H9 (cell line): ENCODE data around the gene SLITRK6. TPM values are rescaled to one million over a fixed set of nuclear protein-coding genes. Genes with fewer than 3 reads are reported as not detected.

Experiments
- DNase-seq: peaks from one replicate; pipeline ENCODE4 v3.0.0-alpha.2; 2017
- H2AFZ ChIP-seq: one replicate; pipeline ENCODE4 v1.6.1; 2013; ENCODE audit warnings: mild to moderate bottlenecking, low read length, control low read depth, moderate library complexity
- H2AK5ac ChIP-seq: 2 replicates; pipeline ENCODE4 v1.6.1; 2013; ENCODE audit warnings: low read length, control low read depth, mixed read lengths; ENCODE audit not compliant: insufficient read length
- H2BK120ac ChIP-seq: one replicate; pipeline ENCODE4 v1.6.1; 2013; ENCODE audit warnings: low read depth, mild to moderate bottlenecking, low read length, control low read depth, inconsistent platforms; ENCODE audit not compliant: poor library complexity, severe bottlenecking
- H2BK12ac ChIP-seq: 2 replicates; pipeline ENCODE4 v1.6.1; 2013; ENCODE audit warnings: low read length, control low read depth, mixed read lengths, low read depth; ENCODE audit not compliant: insufficient read length
- H2BK15ac ChIP-seq: 2 replicates; pipeline ENCODE4 v1.6.1; 2013; ENCODE audit warnings: low read depth, low read length, control low read depth
- H2BK20ac ChIP-seq: one replicate; pipeline ENCODE4 v1.6.1; 2013; ENCODE audit warnings: low read depth, mild to moderate bottlenecking, low read length, control low read depth, inconsistent platforms; ENCODE audit not compliant: poor library complexity, severe bottlenecking
- H2BK5ac ChIP-seq: 2 replicates; pipeline ENCODE4 v1.6.1; 2013; ENCODE audit warnings: low read length, control low read depth, mixed read lengths; ENCODE audit not compliant: insufficient read length
- H3K14ac ChIP-seq: 2 replicates; pipeline ENCODE4 v1.6.1; 2013; ENCODE audit warnings: low read length, control low read depth; ENCODE audit not compliant: insufficient read depth
- H3K18ac ChIP-seq: 2 replicates; pipeline ENCODE4 v1.6.1; 2013; ENCODE audit warnings: low read depth, mild to moderate bottlenecking, mixed read lengths, low read length, control low read depth; ENCODE audit not compliant: insufficient read length
- H3K23ac ChIP-seq: 2 replicates; pipeline ENCODE4 v1.6.1; 2013; ENCODE audit warnings: low read length, control low read depth, mixed read lengths, low read depth; ENCODE audit not compliant: insufficient read length
- H3K23me2 ChIP-seq: 2 replicates; pipeline ENCODE4 v1.6.1; 2013; ENCODE audit warnings: low read depth, mild to moderate bottlenecking, mixed read lengths, low read length, control low read depth; ENCODE audit not compliant: insufficient read length, poor library complexity, severe bottlenecking
- H3K27ac ChIP-seq: 2 replicates; pipeline ENCODE4 v1.5.1; 2013; ENCODE audit warnings: low read length, control low read depth, mixed read lengths, low read depth; ENCODE audit not compliant: insufficient read length
- H3K27me3 ChIP-seq: 2 replicates; pipeline ENCODE4 v1.6.1; 2013; ENCODE audit warnings: low read length, control low read depth, inconsistent platforms; ENCODE audit not compliant: insufficient read depth
- H3K4ac ChIP-seq: 2 replicates; pipeline ENCODE4 v1.6.1; 2013; ENCODE audit warnings: low read depth, mild to moderate bottlenecking, control low read depth, inconsistent platforms, low read length, moderate library complexity
- H3K4me1 ChIP-seq: 2 replicates; pipeline ENCODE4 v1.6.1; 2013; ENCODE audit warnings: low read length, control low read depth, inconsistent platforms; ENCODE audit not compliant: insufficient read depth
- H3K4me2 ChIP-seq: 2 replicates; pipeline ENCODE4 v1.6.1; 2013; ENCODE audit warnings: low read length, control low read depth, mixed read lengths; ENCODE audit not compliant: insufficient read length, insufficient read depth
- H3K56ac ChIP-seq: 2 replicates; pipeline ENCODE4 v1.6.1; 2013; ENCODE audit warnings: low read depth, mild to moderate bottlenecking, mixed read lengths, low read length, control low read depth; ENCODE audit not compliant: insufficient read length
- H3K79me1 ChIP-seq: 2 replicates; pipeline ENCODE4 v1.6.1; 2013; ENCODE audit warnings: low read depth, mild to moderate bottlenecking, moderate library complexity, low read length, control low read depth, inconsistent platforms; ENCODE audit not compliant: insufficient read depth, poor library complexity, severe bottlenecking
- H3K79me2 ChIP-seq: 2 replicates; pipeline ENCODE4 v1.6.1; 2013; ENCODE audit warnings: low read length, control low read depth, inconsistent platforms; ENCODE audit not compliant: insufficient read depth
- H3K9ac ChIP-seq: 2 replicates; pipeline ENCODE4 v1.6.1; 2013; ENCODE audit warnings: low read length, control low read depth, mixed read lengths; ENCODE audit not compliant: insufficient read length; ENCODE audit errors: extremely low read depth
- H3K9me3 ChIP-seq: one replicate; pipeline ENCODE4 v1.6.1; 2013; ENCODE audit warnings: low read depth, low read length, inconsistent platforms; ENCODE audit not compliant: control insufficient read depth
- H3T11ph ChIP-seq: one replicate; pipeline ENCODE4 v1.6.1; 2013; ENCODE audit warnings: mild to moderate bottlenecking, low read length, control low read depth, inconsistent platforms
- H4K20me1 ChIP-seq: one replicate; pipeline ENCODE4 v1.6.1; 2013; ENCODE audit not compliant: control insufficient read depth, insufficient read length, insufficient read depth
- H4K5ac ChIP-seq: 2 replicates; pipeline ENCODE4 v1.6.1; 2013; ENCODE audit warnings: low read depth, mild to moderate bottlenecking, mixed read lengths, low read length, control low read depth; ENCODE audit not compliant: insufficient read length
- H4K8ac ChIP-seq: replicated peaks from 2 replicates; pipeline ENCODE4 v1.6.1; 2013; ENCODE audit warnings: low read length, control low read depth, mixed read lengths, low read depth; ENCODE audit not compliant: insufficient read length
- H4K91ac ChIP-seq: 2 replicates; pipeline ENCODE4 v1.6.1; 2013; ENCODE audit warnings: low read depth, mild to moderate bottlenecking, moderate library complexity, mixed read lengths, low read length, control low read depth; ENCODE audit not compliant: insufficient read length
- H3K27ac Mint-ChIP-seq, 3 experiments: 2 replicates in 2 of 3; 3 replicates in 1 of 3; pipeline ENCODE4 v1.8.0; 2020 to 2021; ENCODE audit warnings: mixed read lengths in 3 of 3, mild to moderate bottlenecking in 1 of 3, moderate library complexity in 1 of 3
- H3K27me3 Mint-ChIP-seq: 2 replicates; pipeline ENCODE4 v1.8.0; 2021; ENCODE audit warnings: low read depth, mild to moderate bottlenecking, moderate library complexity, mixed read lengths
- H3K36me3 Mint-ChIP-seq, 3 experiments: 2 replicates in 2 of 3; 3 replicates in 1 of 3; pipeline ENCODE4 v1.8.0; 2020 to 2021; ENCODE audit warnings: low read depth in 3 of 3, mixed read lengths in 3 of 3; ENCODE audit not compliant: insufficient read depth in 1 of 3
- H3K4me1 Mint-ChIP-seq, 2 experiments: 2 replicates each; pipeline ENCODE4 v1.8.0; 2020; ENCODE audit warnings: mixed read lengths in 2 of 2
- H3K4me3 Mint-ChIP-seq, 2 experiments: 2 replicates in 1 of 2; 3 replicates in 1 of 2; pipeline ENCODE4 v1.8.0; 2020 to 2021; ENCODE audit warnings: mild to moderate bottlenecking in 2 of 2, mixed read lengths in 2 of 2, moderate library complexity in 1 of 2
- H3K9me3 Mint-ChIP-seq, 2 experiments: 2 replicates in 1 of 2; 3 replicates in 1 of 2; pipeline ENCODE4 v1.8.0; 2020; ENCODE audit warnings: mild to moderate bottlenecking in 2 of 2, mixed read lengths in 2 of 2, moderate library complexity in 1 of 2
- total RNA-seq: library from RNA; stranded (reverse); gene quantifications from 2 replicates; pipeline ENCODE4 v1.2.1, GENCODE V29; 2021
- TF ChIP-seq, protein P1 (sequence below): fragments of 200-600 bp; sonication (generic); conservative IDR thresholded peaks from 3 replicates; pipeline ENCODE4 v1.8.0; 2021; ENCODE audit warnings: antibody characterized with exemption, mild to moderate bottlenecking

SLITRK6 gene
- total RNA-seq, 1 experiment from 2014 or later: not detected

DNA sequence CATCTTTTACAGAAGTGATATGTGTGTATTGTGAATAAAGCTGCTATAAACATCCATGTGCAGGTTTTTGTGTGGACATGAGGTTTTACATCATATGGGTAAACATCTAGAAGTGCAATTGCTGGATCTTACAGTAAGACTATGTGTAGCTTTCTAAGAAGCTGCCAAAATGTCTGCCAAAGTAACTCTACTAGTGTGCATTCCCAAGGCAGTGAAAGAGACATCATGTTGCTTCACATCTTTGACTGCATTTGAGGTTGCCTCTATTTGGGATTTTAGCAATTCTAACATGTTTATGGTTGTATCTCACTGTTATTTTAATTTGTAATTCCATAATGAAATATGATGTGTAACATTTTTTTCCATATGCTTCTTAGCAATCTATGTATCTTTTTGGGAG lies 30.3 kb downstream of the SLITRK6 start:
- no peaks in the 10 kb centered on the region for H3K79me1 ChIP-seq
- H3K27me3 ChIP-seq: no peaks in the 10 kb centered on the region
- H4K20me1 ChIP-seq: no peaks in the 10 kb centered on the region
- H3K9me3 ChIP-seq: no peaks in the 10 kb centered on the region
- no peak overlapping the region for H4K8ac ChIP-seq
- Mint-ChIP-seq H3K36me3 (peaks cover 0 to 2% (median 2%) of the 10 kb centered on the region in 3 experiments; a peak in 4 of 7 replicates), H3K4me3 (no peak overlapping the region), H3K27ac (no peak overlapping the region), H3K27me3 (no peaks in the 10 kb centered on the region), H3K9me3 (peaks cover 1 to 2% of the 10 kb centered on the region in 2 experiments; a peak in 3 of 5 replicates), H3K4me1 (no peaks in the 10 kb centered on the region)
- TF ChIP-seq, protein P1, sequence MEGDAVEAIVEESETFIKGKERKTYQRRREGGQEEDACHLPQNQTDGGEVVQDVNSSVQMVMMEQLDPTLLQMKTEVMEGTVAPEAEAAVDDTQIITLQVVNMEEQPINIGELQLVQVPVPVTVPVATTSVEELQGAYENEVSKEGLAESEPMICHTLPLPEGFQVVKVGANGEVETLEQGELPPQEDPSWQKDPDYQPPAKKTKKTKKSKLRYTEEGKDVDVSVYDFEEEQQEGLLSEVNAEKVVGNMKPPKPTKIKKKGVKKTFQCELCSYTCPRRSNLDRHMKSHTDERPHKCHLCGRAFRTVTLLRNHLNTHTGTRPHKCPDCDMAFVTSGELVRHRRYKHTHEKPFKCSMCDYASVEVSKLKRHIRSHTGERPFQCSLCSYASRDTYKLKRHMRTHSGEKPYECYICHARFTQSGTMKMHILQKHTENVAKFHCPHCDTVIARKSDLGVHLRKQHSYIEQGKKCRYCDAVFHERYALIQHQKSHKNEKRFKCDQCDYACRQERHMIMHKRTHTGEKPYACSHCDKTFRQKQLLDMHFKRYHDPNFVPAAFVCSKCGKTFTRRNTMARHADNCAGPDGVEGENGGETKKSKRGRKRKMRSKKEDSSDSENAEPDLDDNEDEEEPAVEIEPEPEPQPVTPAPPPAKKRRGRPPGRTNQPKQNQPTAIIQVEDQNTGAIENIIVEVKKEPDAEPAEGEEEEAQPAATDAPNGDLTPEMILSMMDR: no peak
- H2BK12ac ChIP-seq: no peak overlapping the region
- H3K9ac ChIP-seq: no peak overlapping the region
- no peak overlapping the region for H4K91ac ChIP-seq
- H2BK15ac ChIP-seq: no peak overlapping the region
- H3K23me2 ChIP-seq: no peaks in the 10 kb centered on the region
- no peak for DNase-seq
- H3K56ac ChIP-seq: no peak overlapping the region
- no peak overlapping the region for H2BK120ac ChIP-seq
- no peak overlapping the region for H2BK20ac ChIP-seq
- H3K14ac ChIP-seq: no peak overlapping the region
- no peak overlapping the region for H3K27ac ChIP-seq
- no peak overlapping the region for H2AFZ ChIP-seq
- no peak overlapping the region for H4K5ac ChIP-seq
- no peaks in the 10 kb centered on the region for H3K79me2 ChIP-seq
- no peak overlapping the region for H3T11ph ChIP-seq
- H2AK5ac ChIP-seq: no peak overlapping the region
- no peaks in the 10 kb centered on the region for H3K4me1 ChIP-seq
- no peak overlapping the region for H3K4ac ChIP-seq
- H3K4me2 ChIP-seq: no peak overlapping the region
- H3K18ac ChIP-seq: no peak overlapping the region
- no peak overlapping the region for H2BK5ac ChIP-seq
- H3K23ac ChIP-seq: no peak overlapping the region
